ENCODE measurements around the gene LHFPL4. TPM values are rescaled to one million over a fixed set of nuclear protein-coding genes. Genes with fewer than 3 reads are reported as not detected.

Gene LHFPL4
- total and polyA plus RNA-seq, 2 donors = 0.05 TPM; not detected in 1

Other genes starting within 250 kb of the LHFPL4 start
- gene THUMPD3, start 190.8 kb downstream of the LHFPL4 start, total RNA-seq = 48.0 TPM
- gene THUMPD3, start 190.8 kb downstream of the LHFPL4 start, polyA plus RNA-seq = 36.6 TPM
- 25.3 TPM for gene SETD5, start 156.2 kb downstream of the LHFPL4 start, total RNA-seq
- 20.9 TPM for gene SETD5, start 156.2 kb downstream of the LHFPL4 start, polyA plus RNA-seq
- 35.2 TPM for gene MTMR14, start 95.7 kb upstream of the LHFPL4 start, total RNA-seq
- gene MTMR14, start 95.7 kb upstream of the LHFPL4 start, polyA plus RNA-seq = 35.3 TPM
- gene CPNE9, start 150.0 kb upstream of the LHFPL4 start, total RNA-seq = 0.14 TPM
- gene CPNE9, start 150.0 kb upstream of the LHFPL4 start, polyA plus RNA-seq = 0.27 TPM
- 19.1 TPM for gene BRPF1, start 177.9 kb upstream of the LHFPL4 start, total RNA-seq
- 11.9 TPM for gene BRPF1, start 177.9 kb upstream of the LHFPL4 start, polyA plus RNA-seq
- gene OGG1, start 196.1 kb upstream of the LHFPL4 start, total RNA-seq = 20.7 TPM
- gene OGG1, start 196.1 kb upstream of the LHFPL4 start, polyA plus RNA-seq = 16.6 TPM
- gene CAMK1, start 216.1 kb upstream of the LHFPL4 start, total RNA-seq = 9.2 TPM
- 11.9 TPM for gene CAMK1, start 216.1 kb upstream of the LHFPL4 start, polyA plus RNA-seq
- gene TADA3, start 238.7 kb upstream of the LHFPL4 start, total RNA-seq = 43.6 TPM
- gene TADA3, start 238.7 kb upstream of the LHFPL4 start, polyA plus RNA-seq = 47.6 TPM
- 187 TPM for gene ARPC4, start 239.3 kb upstream of the LHFPL4 start, total RNA-seq
- gene ARPC4, start 239.3 kb upstream of the LHFPL4 start, polyA plus RNA-seq = 106 TPM

All from thymus (tissue), 2 donors.